ENCODE results near the gene ADCYAP1R1. TPM values are rescaled to one million over a fixed set of nuclear protein-coding genes. Genes with fewer than 3 reads are reported as not detected.

Gene ADCYAP1R1
- polyA plus RNA-seq, 1 donor from 2014 or later: 8.6 TPM

DNA sequence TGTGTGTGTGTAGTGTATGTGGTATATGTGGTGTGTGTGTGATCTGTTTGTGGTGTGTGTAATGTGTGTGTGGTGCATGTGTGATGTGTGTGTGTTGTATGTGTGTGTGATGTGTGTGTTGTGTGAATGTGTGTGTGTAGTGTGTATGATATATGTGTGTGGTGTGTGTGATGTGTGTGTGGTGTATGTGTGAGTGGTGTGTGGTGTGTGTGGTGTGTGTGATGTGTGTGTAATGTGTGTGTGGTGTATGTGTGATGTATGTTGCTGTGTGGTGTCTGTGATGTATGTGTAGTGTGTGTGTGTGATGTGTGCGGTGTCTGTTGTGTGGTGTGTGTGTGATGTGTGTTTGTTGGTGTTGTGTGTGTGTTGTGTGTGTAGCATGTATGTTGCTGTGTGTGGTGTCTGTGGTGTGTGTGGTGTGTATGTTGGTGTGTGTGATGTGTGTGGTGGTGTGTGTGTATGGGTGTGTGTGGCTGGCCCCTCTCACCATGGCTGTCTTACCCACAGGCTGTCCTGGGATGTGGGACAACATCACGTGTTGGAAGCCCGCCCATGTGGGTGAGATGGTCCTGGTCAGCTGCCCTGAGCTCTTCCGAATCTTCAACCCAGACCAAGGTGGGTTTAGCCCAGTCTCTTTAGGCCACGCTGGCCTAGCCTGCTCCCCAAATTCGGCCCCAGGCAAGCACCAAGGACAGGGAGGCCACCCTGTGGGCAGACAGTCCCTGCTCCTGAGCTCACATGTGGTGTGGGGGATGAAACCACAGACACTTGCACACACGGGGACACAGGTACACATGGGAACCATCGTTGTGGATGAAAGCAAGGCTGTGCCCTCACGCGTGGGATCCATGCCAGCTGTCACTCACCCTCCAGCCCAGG lies 25.6 kb downstream of the ADCYAP1R1 start:
- Histone ChIP-seq H3F3A (ENCODE audit: insufficient read depth, low read length, poor library complexity, severe bottlenecking) (no peaks in the 10 kb centered on the region), H2AFZ (ENCODE audit: low read depth, low read length) (no peak overlapping the region), H3K9me3 (ENCODE audit: low read length) (no peaks in the 10 kb centered on the region), H3K9ac (ENCODE audit: low read length) (no peak overlapping the region), H3K27ac (ENCODE audit: low read length) (no peak overlapping the region), H4K20me1 (ENCODE audit: insufficient read depth) (no peaks in the 10 kb centered on the region), H3K9me2 (ENCODE audit: insufficient read depth, low read length) (no peaks in the 10 kb centered on the region), H3K27me3 (ENCODE audit: insufficient read depth, low read depth, low read length) (no peaks in the 10 kb centered on the region), H3K36me3 (ENCODE audit: insufficient read depth, low read length) (no peaks in the 10 kb centered on the region), H3K79me2 (replicated peaks; ENCODE audit: insufficient read depth, low read length) (no peaks in the 10 kb centered on the region), H3K4me3 (ENCODE audit: low read length) (no peak overlapping the region), H3K4me2 (ENCODE audit: low read length) (no peak overlapping the region)
- TF ChIP-seq EZH2 (IDR thresholded peaks at IDR 0.05; ENCODE audit: borderline replicate concordance, insufficient read depth, low read length, poor library complexity, severe bottlenecking) (no peak), TAF1 (IDR thresholded peaks at IDR 0.05; ENCODE audit: low read depth) (no peak), POLR2AphosphoS5 (IDR thresholded peaks at IDR 0.05) (no peak), RAD21 (conservative IDR thresholded peaks at IDR 0.05) (no peak), EP300 (conservative IDR thresholded peaks at IDR 0.05; ENCODE audit: poor library complexity, severe bottlenecking) (no peak), SMC3 (conservative IDR thresholded peaks at IDR 0.05; ENCODE audit: poor library complexity) (no peak), MXI1 (conservative IDR thresholded peaks at IDR 0.05; ENCODE audit: poor library complexity, severe bottlenecking) (no peak)
- TF ChIP-seq, protein P1, sequence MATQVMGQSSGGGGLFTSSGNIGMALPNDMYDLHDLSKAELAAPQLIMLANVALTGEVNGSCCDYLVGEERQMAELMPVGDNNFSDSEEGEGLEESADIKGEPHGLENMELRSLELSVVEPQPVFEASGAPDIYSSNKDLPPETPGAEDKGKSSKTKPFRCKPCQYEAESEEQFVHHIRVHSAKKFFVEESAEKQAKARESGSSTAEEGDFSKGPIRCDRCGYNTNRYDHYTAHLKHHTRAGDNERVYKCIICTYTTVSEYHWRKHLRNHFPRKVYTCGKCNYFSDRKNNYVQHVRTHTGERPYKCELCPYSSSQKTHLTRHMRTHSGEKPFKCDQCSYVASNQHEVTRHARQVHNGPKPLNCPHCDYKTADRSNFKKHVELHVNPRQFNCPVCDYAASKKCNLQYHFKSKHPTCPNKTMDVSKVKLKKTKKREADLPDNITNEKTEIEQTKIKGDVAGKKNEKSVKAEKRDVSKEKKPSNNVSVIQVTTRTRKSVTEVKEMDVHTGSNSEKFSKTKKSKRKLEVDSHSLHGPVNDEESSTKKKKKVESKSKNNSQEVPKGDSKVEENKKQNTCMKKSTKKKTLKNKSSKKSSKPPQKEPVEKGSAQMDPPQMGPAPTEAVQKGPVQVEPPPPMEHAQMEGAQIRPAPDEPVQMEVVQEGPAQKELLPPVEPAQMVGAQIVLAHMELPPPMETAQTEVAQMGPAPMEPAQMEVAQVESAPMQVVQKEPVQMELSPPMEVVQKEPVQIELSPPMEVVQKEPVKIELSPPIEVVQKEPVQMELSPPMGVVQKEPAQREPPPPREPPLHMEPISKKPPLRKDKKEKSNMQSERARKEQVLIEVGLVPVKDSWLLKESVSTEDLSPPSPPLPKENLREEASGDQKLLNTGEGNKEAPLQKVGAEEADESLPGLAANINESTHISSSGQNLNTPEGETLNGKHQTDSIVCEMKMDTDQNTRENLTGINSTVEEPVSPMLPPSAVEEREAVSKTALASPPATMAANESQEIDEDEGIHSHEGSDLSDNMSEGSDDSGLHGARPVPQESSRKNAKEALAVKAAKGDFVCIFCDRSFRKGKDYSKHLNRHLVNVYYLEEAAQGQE (IDR thresholded peaks at IDR 0.05; ENCODE audit: borderline replicate concordance): no peak
- TF ChIP-seq, protein P2, sequence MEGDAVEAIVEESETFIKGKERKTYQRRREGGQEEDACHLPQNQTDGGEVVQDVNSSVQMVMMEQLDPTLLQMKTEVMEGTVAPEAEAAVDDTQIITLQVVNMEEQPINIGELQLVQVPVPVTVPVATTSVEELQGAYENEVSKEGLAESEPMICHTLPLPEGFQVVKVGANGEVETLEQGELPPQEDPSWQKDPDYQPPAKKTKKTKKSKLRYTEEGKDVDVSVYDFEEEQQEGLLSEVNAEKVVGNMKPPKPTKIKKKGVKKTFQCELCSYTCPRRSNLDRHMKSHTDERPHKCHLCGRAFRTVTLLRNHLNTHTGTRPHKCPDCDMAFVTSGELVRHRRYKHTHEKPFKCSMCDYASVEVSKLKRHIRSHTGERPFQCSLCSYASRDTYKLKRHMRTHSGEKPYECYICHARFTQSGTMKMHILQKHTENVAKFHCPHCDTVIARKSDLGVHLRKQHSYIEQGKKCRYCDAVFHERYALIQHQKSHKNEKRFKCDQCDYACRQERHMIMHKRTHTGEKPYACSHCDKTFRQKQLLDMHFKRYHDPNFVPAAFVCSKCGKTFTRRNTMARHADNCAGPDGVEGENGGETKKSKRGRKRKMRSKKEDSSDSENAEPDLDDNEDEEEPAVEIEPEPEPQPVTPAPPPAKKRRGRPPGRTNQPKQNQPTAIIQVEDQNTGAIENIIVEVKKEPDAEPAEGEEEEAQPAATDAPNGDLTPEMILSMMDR (IDR thresholded peaks at IDR 0.05; ENCODE audit: poor library complexity, severe bottlenecking): no peak

DNA sequence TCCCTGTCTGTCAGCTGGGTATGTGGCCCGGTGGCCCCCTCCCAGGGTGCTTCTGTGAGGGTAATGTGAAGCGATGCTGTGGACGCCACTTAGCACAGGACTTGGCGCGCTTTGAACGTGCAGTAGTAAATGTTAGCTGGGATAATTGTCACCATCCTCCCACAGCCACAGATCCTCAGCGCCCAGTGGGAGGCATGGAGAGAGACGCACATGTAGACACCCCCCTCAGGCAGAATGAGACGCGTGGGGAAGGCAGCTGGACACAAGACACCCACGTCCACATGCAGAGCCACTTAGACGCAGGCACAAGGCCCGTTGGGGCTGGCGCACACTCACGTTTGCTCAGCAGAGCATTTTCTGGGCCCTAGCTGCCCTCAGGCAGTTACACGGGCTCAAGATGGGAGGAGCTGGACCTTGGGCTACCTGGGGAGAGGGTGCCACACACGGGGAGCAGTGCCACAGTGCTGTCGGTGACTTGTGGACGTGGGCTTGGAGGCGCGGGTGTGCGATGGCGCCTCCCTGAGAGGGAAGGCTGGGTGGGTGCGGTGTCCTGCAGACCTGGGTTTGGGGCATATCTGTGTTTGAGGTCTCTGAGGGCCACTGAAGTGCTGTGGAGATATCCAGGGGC lies 26.4 kb downstream of the ADCYAP1R1 start:
- H3K27ac ChIP-seq (ENCODE audit: low read length): no peak overlapping the region
- H3F3A ChIP-seq (ENCODE audit: insufficient read depth, low read length, poor library complexity, severe bottlenecking): no peaks in the 10 kb centered on the region
- no peak overlapping the region for H3K4me3 ChIP-seq (ENCODE audit: low read length)
- no peaks in the 10 kb centered on the region for H3K27me3 ChIP-seq (ENCODE audit: insufficient read depth, low read depth, low read length)
- no peaks in the 10 kb centered on the region for H3K9me3 ChIP-seq (ENCODE audit: low read length)
- TF ChIP-seq SMC3 (conservative IDR thresholded peaks at IDR 0.05; ENCODE audit: poor library complexity): no peak
- no peak for TF ChIP-seq POLR2AphosphoS5 (IDR thresholded peaks at IDR 0.05)
- TF ChIP-seq MXI1 (conservative IDR thresholded peaks at IDR 0.05; ENCODE audit: poor library complexity, severe bottlenecking): no peak
- H3K79me2 ChIP-seq (replicated peaks; ENCODE audit: insufficient read depth, low read length): no peaks in the 10 kb centered on the region
- no peaks in the 10 kb centered on the region for H3K36me3 ChIP-seq (ENCODE audit: insufficient read depth, low read length)
- H4K20me1 ChIP-seq (ENCODE audit: insufficient read depth): no peaks in the 10 kb centered on the region
- H3K9me2 ChIP-seq (ENCODE audit: insufficient read depth, low read length): no peaks in the 10 kb centered on the region
- H3K4me2 ChIP-seq (ENCODE audit: low read length): no peak overlapping the region
- no peak overlapping the region for H2AFZ ChIP-seq (ENCODE audit: low read depth, low read length)
- no peak overlapping the region for H3K9ac ChIP-seq (ENCODE audit: low read length)

Data from neural cell (in vitro differentiated cells).